Esophagus muscularis mucosa (tissue), 4 donors: ENCODE results near the gene PXT1. TPM values are rescaled to one million over a fixed set of nuclear protein-coding genes. Genes with fewer than 3 reads are reported as not detected.
"Not testable (repeated sequence)": the region's sequence is repeated elsewhere in the genome, so short reads cannot be mapped to it uniquely, and the experiment has no call there.

ENCODE experiments used
- DNase-seq: peaks from one replicate; pipeline ENCODE4 v3.0.0-alpha.2; 2017; ENCODE audit errors: extremely low spot score
- H3K27ac ChIP-seq, 4 donors: fragments of 200-600 bp; sonication (generic); replicated peaks in 1 of 4; 1 replicate in 3 of 4; 2 replicates in 1 of 4; pipeline ENCODE4 v1.5.1; 2016 to 2019; ENCODE audit warnings: mild to moderate bottlenecking in 1 of 4
- H3K27me3 ChIP-seq, 4 donors: fragments of 200-600 bp; sonication (generic); one replicate each; pipeline versions ENCODE4 v1.5.1 to v1.6.0; 2016 to 2019
- H3K36me3 ChIP-seq, 4 donors: fragments of 200-600 bp; sonication (generic); one replicate each; pipeline ENCODE4 v1.5.1; 2016 to 2019
- H3K4me1 ChIP-seq, 4 donors: fragments of 200-600 bp; sonication (generic); one replicate each; pipeline ENCODE4 v1.5.1; 2016 to 2019
- H3K4me3 ChIP-seq, 4 donors: fragments of 200-600 bp; sonication (generic); 1 replicate in 2 of 4; 2 replicates in 2 of 4; pipeline ENCODE4 v1.5.1; 2016 to 2019; ENCODE audit warnings: mild to moderate bottlenecking in 4 of 4, moderate library complexity in 1 of 4
- H3K9me3 ChIP-seq, 4 donors: fragments of 200-600 bp; sonication (generic); 1 replicate in 3 of 4; 2 replicates in 1 of 4; pipeline ENCODE4 v1.5.1; 2016 to 2019
- CTCF ChIP-seq, 3 experiments: fragments of 200-600 bp in 2 of 3; fragments of 450-650 bp in 1 of 3; sonication (generic) in 2 of 3; IDR thresholded peaks; one replicate each; pipeline ENCODE4 v1.5.1; 2017 to 2019; ENCODE audit warnings: antibody characterized with exemption in 3 of 3, mild to moderate bottlenecking in 2 of 3, moderate library complexity in 1 of 3
- EP300 ChIP-seq: sonication (generic); formaldehyde crosslinking; IDR thresholded peaks from one replicate; pipeline ENCODE4 v1.6.1; 2017; ENCODE audit warnings: antibody characterized with exemption
- POLR2A ChIP-seq: fragments of 450-650 bp; IDR thresholded peaks from one replicate; pipeline ENCODE4 v1.6.1; 2017; ENCODE audit warnings: antibody characterized with exemption, moderate library complexity, mild to moderate bottlenecking, low read depth
- POLR2AphosphoS5 ChIP-seq, 2 donors: sonication (generic); formaldehyde crosslinking; IDR thresholded peaks; one replicate each; pipeline ENCODE4 v1.6.1; 2017; ENCODE audit warnings: antibody characterized with exemption in 2 of 2
- WGBS: methylation state at CpG from one replicate; pipeline ENCODE4 v1.1.5; 2018; 5-methylcytosine and 5-hydroxymethylcytosine counted together
- intact Hi-C: fragments of 100-400 bp; cut with DNase I; formaldehyde crosslinking; loops from one replicate; pipeline ENCODE4 v1.15.1; 2023
- total RNA-seq, 4 donors: library from RNA; depleted of rRNA; stranded (reverse); fragments of >200 nt; gene quantifications; one replicate each; pipeline versions ENCODE4 v1.1.0 to v1.2.1, GENCODE V29; 2016

The PXT1 gene
- total RNA-seq, 4 donors from 2014 or later = not detected

- Histone ChIP-seq H3K4me3 (no peak overlapping the region), H3K27ac (no peak overlapping the region), H3K27me3 (no peaks in the 10 kb centered on the region), H3K36me3 (peaks cover 0 to 56% (median 43%) of the 10 kb centered on the region in 4 donors), H3K4me1 (peaks cover 5 to 13% (median 12%) of the 10 kb centered on the region in 4 donors), H3K9me3 (no peaks in the 10 kb centered on the region)
- DNase-seq = no peak
- intact Hi-C loops = no loop called here
- TF ChIP-seq POLR2AphosphoS5 (IDR thresholded peaks at IDR 0.05) (no peak), EP300 (no peak), POLR2A (no peak), CTCF (IDR thresholded peaks at IDR 0.05) (no peak)
These were observed 45.6 kb upstream of the PXT1 start for GRCh38 chr6:36488221-36488620.

- peaks cover 5 to 13% (median 12%) of the 10 kb centered on the region in 4 donors for H3K4me1 ChIP-seq
- TF ChIP-seq EP300 = no peak
- TF ChIP-seq POLR2AphosphoS5 (IDR thresholded peaks at IDR 0.05) = no peak
- TF ChIP-seq CTCF (IDR thresholded peaks at IDR 0.05) = no peak
- no peak for TF ChIP-seq POLR2A
- no peak overlapping the region for H3K27ac ChIP-seq
- peaks cover 0 to 57% (median 44%) of the 10 kb centered on the region in 4 donors for H3K36me3 ChIP-seq
- no peaks in the 10 kb centered on the region for H3K27me3 ChIP-seq
- no peaks in the 10 kb centered on the region for H3K9me3 ChIP-seq
- DNase-seq = no peak
- no peak overlapping the region for H3K4me3 ChIP-seq
- 48% methylated on average over 1 of the region's 1 CpG for WGBS
- intact Hi-C loops = no loop called here
These were observed 45.0 kb upstream of the PXT1 start for GRCh38 chr6:36487698-36488097.

GRCh38 chr6:36484736-36485135, 42.1 kb upstream of the PXT1 start:
- Histone ChIP-seq H3K4me1 (peaks cover 5 to 13% (median 12%) of the 10 kb centered on the region in 4 donors), H3K27ac (no peak overlapping the region), H3K4me3 (no peak overlapping the region), H3K9me3 (no peaks in the 10 kb centered on the region), H3K36me3 (peaks cover 24 to 78% (median 70%) of the 10 kb centered on the region in 4 donors), H3K27me3 (no peaks in the 10 kb centered on the region)
- intact Hi-C loops = no loop called here
- WGBS = 88% methylated on average over 5 of the region's 5 CpGs
- TF ChIP-seq POLR2A (no peak), CTCF (IDR thresholded peaks at IDR 0.05) (no peak), EP300 (no peak), POLR2AphosphoS5 (IDR thresholded peaks at IDR 0.05) (no peak)
- DNase-seq = no peak

GRCh38 chr6:36483326-36483725, 40.7 kb upstream of the PXT1 start:
- H3K9me3 ChIP-seq, H3K27me3 ChIP-seq, H3K4me3 ChIP-seq, H3K27ac ChIP-seq, intact Hi-C loops, DNase-seq: not testable (repeated sequence)
- Histone ChIP-seq H3K4me1 (peaks cover under 1 to 17% (median 10%) of the 10 kb centered on the region in 4 donors), H3K36me3 (peaks cover 24 to 90% (median 78%) of the 10 kb centered on the region in 4 donors)
- 94% methylated on average over 5 of the region's 5 CpGs for WGBS

- intact Hi-C loops = no loop called here
These were observed 36.6 kb upstream of the PXT1 start for GRCh38 chr6:36479256-36479655.

More at GRCh38 chr6:36479256-36479655, 36.6 kb upstream of the PXT1 start:
- peaks cover 0 to 8% (median 0%) of the 10 kb centered on the region in 4 donors for H3K4me1 ChIP-seq
- 52% methylated on average over 1 of the region's 1 CpG for WGBS
- H3K27me3 ChIP-seq = no peaks in the 10 kb centered on the region
- H3K27ac ChIP-seq = no peak overlapping the region
- no peaks in the 10 kb centered on the region for H3K9me3 ChIP-seq
- TF ChIP-seq POLR2AphosphoS5 (IDR thresholded peaks at IDR 0.05) (no peak), EP300 (no peak), CTCF (IDR thresholded peaks at IDR 0.05) (no peak), POLR2A (no peak)
- no peak overlapping the region for H3K4me3 ChIP-seq
- H3K36me3 ChIP-seq = peaks cover 24 to 69% (median 52%) of the 10 kb centered on the region in 4 donors
- no peak for DNase-seq
